GM21367 (cell line): ENCODE measurements around the gene SNX1.
"Not testable (repeated sequence)": the region's sequence is repeated elsewhere in the genome, so short reads cannot be mapped to it uniquely, and the experiment has no call there.

Experiments used
- ATAC-seq: cut with Tn5 transposase; IDR thresholded peaks from one replicate; pipeline ENCODE4 v1.9.1; 2021; ENCODE audit not compliant: unreplicated experiment

The SNX1 gene

DNA sequence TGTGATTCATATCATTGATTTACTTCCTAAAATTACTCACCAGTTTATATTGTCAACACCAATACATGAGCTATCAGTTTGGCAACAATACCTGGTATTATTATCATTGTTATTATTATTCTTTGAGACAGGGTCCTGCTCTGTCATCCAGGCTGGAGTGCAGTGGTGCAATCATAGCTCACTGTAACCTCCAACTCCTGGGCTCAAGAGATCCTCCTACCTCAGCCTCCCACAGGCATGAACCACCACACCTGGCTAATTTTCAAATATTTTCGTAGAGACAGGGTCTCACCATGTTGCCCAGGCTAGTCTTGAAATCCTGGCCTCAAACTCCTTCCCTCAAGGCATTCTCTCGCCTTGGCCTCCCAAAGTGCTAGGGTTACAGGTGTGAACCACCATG lies 22.3 kb upstream of the SNX1 start:
- ATAC-seq, result not testable (repeated sequence)

DNA sequence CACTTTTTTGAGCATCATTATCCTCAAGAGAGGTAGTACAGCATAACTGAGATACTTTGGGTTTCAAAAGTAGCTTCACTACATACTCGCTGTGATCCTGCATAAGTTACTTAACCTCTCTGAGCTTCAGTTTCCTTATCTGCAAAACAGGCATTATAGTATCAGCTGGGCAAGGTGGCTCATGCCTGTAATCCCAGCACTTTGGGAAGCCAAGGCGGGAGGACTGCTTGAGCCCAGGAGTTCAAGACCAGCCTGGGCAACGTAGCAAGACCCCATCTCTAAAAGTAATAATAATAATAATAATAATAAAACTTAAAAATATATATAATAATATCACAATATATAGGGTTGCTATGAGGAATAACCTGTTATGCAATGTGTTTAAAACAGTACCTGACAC lies 13.0 kb upstream of the SNX1 start:
- no peak for ATAC-seq

DNA sequence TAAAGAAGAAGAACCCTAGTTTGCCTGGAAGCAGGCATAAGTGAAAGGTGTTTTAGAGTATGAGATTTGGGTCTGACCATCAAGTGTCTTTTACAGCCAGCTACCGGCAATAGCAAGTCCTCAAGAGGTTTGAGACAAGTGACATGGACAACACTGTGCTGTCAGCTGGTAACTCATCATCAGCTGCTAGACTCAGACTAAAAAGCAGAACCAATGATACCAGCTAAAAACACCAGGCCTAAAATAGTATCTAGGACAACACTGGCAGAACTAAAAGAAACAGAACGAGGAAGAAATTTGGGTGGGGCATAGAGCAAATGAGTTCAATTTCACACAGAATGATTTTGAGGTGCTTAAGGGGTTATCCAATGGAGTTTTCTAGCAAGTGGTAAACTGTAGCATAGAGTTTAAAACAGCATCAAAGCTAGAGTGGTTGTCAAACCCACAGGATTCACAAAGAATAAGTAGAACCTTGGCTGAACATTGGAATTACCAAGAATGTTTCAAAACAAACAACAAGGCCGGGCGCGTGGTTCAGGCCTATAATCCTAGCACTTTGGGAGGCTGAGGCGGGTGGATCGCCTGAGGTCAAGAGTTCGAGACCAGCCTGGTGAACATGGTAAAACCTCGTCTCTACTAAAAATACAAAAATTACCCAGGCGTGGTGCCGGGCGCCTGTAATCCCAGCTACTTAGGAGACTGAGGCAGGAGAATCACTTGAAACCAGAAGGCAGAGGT lies 6.1 kb upstream of the SNX1 start:
- no peak for ATAC-seq

DNA sequence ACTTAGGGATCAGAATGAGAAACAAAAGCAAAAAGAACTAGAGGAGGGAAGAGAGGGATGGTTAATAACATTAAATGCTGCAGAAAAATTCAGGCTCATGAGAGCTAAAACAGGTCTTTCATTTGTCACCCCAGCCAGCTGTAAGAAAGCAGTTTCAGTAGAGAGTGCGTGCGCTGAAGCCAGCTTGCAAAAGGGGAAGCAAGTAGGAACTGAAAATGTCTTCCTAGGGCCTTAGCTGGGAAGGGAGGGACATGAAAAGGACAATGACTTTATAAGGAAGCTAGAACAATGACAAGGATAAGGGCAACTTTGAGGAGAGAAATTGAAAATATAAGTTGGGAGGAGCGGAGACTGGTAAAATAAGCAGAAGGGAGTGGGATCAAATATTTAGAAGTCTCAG lies 5.3 kb upstream of the SNX1 start:
- ATAC-seq, result no peak

DNA sequence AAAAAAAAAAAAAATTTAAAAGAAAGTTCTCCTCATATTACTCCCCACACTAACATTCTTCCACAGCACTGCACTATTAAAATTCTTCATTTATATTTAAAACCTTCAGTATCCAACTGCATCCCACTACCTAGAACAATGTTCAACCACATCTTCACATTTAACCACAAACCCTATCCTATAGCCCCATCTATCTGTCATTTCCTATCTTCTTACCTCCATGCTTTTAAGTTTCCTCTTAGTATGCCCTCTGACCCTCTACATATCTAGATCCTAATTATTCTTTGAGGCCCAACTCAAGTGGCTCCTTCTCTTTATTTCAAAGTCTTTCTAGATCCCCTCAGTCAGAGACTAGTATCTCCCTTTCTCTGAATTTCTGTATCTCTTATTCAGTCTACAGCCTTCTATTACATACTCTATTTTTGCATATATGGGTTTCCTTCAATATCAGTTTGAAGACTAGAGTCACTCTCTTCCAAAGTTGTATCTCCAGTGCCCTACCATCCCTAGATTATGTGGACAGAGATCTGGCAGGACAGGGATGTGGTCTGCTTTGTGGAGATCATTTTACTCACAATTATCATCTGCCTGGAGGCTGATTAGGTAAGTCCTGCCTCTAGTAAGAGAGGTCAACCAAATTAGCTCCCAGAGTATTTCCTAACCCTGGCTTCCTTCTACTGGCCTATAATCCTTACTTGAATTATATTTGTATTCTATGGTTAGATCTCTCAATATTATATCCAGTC lies 3.5 kb upstream of the SNX1 start:
- no peak for ATAC-seq

DNA sequence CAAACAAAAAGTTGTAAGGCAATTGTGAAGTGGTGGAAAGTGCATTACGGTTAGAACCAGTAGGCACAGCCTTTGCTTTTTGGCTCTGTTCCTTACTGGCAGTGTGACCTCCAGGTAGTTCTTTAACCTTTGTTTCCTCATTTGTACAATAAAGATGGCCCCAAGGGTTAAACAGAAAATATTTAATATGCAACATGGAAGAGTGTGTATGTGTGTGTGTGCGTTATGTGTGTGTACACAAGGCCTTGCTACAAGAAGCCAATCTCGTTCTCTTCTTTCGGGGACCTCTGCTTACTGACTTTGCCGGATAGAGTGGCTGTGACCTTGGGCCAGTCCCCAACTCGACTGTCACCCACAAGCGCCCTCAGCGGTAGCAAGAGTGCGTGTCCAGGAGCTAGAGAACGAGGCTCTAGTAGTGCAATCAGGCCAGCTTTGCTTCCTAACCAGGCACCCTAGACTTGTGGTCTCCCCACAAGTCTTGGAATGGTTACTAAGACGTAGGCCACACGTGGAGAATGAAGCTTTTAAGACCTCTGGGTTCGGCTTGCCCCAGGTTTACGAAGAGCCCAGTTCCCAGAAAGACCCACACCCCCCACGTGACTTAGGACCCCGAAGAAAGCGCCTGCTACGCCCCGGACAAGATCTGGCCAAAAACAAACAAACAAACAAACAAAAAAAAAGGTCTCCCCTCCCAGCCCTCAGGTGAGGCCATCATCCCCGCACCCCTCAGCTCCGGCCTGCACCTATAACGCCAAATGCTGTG lies 2.7 kb upstream of the SNX1 start:
- no peak for ATAC-seq

DNA sequence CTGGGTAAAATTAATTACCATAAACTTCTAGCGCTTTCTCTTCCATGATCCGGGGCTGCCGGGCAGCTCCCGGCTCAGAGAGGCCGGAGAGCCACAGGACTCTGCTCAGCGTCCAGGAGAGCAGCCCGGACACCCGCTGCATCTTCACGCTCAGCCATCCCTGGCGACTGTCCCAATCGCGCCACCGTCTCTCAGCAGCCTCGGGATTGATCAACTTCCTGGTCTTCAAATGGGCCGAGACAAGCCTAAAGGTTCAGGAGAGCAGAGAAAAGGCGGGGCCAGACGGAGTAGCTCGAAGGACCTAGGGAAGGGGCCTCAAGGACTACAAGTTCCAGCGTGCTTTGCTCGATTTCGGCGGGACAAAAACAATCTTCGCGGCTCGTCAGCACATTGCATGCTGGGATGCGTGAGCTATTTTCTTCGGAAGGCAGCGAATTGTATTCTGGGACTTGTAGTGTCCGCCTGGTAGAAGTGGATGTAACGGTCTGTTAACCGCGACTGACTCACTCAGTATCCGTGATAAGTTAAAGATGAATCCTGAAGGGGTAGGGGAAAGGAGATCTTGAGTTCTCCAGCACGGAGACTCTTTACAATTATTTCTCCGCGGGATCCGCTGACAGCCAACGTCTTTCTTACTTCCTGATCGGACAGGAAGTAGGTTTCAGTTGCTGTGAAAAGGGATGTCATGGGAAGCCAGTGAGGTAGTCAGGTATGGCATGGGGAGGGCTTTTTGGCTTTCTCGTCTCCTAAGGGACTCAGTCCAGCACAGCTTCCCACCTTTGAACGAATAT lies 2.0 kb upstream of the SNX1 start, which contains the start of gene CIAO2A:
TSS of gene CIAO2A (minus strand) at position 212 of the 791 bp plus-strand sequence. CDS start at position 142, 70 bp downstream.
- ATAC-seq, result peak; percentile 62

DNA sequence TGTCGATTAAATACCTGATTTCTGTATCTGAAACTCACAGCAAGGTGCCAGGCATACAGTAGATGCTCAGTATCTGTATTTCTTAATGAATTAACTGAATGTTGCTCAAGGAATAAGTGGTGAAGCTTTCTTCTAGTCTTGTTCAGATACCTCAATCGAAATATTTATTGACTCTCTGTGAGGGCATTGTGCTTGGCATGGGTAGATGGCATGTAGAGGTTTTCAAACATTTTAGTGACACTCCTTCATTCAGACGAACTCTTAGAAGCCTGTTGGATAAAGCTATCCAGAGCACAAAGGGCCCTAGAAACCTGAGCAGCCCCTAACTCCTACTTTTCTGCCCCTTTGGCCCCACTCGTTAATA lies 369 bp upstream of the SNX1 start:
- no peak for ATAC-seq

DNA sequence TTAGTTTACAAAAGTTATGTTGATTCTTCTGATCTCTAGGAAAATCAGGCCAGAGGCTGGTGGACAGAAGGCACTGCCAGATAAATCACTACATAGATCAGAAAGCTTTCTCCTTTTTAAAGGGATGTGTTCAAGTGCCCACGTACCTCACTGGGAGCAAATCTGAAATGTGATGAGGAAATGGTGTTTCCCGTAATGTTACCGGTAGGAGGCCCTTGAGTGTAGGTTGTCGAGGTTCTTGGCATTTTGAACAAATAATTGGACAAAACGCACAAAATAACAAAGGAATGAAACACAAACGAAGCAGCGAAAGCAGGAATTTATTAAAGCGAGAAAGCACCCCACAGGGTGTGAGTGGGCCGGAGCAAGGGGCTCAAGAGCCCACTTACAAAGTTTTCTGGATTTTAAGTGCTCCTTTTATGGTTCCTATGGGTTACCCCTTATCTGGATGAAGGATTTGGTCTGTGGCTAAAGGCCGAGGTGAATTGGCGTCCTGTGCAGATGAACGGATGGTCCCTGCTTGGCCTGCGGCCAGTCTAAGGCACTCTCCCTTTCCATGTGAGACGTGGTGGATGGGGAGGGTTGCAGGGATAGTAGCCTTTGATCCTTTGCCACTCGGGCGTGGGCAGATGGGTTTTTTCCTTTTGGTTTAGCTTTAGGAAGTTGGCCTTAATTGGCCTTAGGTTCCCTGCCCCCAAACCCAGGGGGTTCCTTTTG lies 1.0 kb downstream of the SNX1 start:
- no peak for ATAC-seq

DNA sequence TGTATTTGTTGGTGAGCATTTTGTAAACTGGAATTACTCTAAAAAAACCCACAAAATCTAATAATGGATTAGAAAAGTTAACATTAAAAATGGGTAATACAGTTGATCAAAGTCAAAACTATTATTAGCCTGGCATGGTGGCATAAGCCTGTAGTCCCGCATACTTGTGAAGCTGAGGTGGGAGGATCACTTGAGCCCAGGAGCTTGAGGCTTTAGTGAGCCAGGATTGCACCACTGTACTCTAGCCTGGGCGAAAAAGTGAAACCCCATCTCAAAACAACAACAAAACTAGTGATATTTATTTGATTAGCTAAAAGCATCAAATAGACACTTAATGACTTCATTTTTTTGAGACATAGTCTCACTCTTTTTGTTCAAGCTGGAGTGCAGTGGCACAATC lies 3.6 kb downstream of the SNX1 start:
- ATAC-seq, result no peak

DNA sequence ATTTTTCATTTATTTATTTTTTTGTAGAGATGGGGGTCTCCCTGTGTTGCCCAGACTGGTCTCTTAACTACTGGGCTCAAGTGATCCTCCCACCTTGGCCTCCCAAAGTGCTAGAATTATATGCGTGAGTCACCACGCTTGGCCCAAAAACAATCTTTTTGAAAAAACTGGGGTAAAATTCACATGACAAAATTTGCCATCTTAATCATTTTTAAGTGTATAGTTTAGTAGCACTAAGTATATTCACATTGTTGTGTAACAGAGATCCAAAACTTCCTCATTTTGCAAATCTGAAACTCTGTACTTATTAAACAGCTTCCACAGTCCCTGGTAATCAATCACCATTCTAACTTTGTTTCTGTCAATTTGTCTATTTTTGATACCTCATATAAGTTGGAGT lies 5.2 kb downstream of the SNX1 start:
- no peak for ATAC-seq

DNA sequence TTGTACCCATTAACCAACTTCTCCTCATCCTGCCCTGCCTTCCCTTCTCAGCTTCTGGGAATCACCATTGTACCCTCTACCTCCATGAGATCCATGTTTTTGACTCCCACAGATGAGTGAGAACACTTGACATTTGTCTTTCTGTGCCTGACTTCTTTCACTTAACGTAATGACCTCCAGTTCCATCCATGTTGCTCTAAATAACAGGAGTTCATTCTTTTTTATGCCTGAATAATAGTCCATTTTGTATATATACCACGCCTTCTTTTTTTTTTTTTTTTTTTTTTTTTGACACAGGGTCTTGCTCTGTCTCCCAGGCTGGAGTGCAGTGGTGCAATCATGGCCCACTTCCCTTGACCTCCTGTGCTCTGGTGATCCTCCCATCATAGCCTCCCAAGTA lies 6.7 kb downstream of the SNX1 start:
- ATAC-seq, result no peak

DNA sequence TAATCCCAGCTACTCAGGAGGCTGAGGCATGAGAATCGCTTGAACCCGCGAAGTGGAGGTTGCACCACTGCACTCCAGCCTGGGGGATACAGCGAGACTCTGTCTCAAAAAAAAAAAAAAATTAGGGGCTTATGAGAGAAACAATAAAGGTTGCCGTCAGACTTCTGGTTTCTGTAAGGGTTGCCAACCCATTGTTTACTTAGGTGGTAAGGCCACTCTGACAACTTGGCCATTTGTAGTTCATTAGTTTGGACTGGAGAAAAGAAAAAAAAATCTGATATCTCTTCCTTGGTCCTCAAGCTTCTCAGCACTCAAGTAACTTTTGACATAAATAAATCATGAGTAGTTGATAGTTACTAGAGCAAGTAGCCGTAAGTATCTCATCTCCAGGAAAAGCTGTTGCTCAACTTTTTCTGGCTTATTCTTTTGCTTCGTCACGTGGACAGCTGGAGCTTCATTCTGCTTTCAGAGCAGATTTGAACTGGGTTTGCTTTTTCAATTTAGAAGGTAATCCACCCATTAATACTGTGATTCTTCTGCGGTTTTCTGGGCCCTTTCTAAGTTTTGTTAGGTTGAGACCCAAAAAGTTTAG lies 9.4 kb downstream of the SNX1 start:
- no peak for ATAC-seq

DNA sequence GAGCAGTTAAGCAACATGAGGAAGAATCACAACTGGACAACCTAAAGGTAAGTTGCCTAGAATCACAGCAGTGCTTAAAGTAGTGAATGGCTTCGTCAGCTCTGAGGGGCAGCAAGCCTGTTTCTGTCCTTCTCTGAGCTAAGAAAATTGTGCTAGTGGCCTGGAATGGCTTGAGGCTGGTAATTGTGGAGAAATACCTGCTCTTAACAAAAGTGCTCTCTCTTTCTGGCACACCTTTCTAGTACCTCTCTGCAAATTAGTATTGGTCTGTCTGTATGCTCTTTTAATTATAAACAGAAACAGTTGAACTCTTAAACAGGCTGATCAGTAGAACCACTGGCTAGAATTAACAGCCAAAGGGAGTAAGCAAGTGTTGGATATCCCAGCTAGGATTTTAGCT lies 11.6 kb downstream of the SNX1 start:
- ATAC-seq, result no peak

DNA sequence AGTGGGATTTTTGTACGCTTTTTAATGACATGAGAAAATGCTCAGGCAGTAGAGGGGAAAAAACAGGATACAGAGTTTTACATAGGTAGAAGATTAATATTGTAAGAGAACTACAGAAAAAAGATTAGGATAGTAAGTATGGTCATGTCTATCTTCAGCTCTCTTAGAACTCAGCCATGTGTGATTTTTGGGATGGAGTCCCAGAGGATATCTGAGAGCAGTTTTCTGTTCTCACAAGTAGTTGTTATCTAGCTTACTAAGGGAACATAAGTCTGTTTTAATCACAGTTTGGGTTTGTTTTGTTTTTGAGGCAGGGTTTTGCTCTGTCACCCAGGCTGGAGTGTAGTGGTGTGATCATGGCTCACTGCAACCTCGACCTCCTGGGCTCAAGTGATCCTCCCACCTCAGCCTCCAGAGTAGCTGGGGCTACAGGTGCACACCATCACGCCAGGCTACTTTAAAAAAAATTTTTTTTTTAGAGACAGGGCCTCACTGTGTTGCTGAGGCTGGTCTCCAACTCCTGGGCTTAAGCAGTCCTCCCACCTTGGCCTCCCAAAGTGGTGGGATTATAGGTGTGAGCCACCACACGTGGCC lies 14.4 kb downstream of the SNX1 start:
- not testable (repeated sequence) for ATAC-seq

DNA sequence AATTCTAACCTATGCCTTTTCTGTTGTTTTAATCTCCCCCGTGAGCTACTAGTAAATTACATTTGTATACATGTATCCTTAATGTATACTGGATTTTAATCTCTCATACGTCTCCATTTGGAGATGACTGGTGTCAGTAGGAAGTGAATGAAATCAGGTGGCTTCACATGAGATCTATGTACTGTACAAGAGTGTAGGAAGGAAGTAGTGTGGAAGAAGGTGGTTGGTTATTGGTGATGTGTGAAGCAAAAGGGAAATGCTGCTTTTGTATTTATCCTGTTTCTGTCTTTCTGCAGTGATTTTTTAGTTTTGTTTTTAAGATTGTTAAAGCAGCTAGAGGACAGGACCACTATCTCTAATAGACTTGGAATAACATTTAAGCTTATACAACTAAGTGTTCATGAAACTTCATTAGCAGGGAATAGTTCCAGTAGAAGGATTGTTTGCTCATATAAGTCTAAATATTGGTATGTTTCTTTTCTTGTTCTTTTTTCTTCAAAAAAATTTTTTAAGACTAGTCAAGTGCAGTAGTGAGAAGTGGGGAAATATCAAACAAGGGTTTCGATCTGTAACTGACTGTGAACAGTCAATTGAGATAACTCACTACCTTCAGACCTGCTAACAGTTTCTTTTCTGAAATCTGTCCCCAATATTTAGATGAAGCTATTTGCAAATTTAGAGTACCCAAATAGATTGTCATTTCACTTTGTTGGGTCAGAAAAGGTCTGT lies 15.3 kb downstream of the SNX1 start:
- no peak for ATAC-seq

DNA sequence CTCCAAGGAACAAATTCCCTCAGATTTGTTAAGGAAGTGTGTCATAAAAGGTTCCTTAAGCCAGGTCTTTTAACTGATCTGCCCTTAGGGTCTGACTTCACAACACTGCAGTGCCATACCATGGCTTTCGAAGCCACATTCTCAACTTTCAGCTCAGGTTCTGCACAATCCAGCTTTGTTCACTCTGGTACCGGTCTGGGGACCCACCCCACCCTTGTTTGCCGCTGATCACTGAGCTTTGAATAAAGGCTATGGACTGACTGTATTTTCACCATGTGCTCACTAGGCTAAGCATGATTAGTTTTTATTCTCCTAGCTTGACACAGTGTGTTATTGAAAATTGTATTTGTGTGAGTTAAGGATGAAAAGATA lies 15.9 kb downstream of the SNX1 start:
- ATAC-seq, result no peak

DNA sequence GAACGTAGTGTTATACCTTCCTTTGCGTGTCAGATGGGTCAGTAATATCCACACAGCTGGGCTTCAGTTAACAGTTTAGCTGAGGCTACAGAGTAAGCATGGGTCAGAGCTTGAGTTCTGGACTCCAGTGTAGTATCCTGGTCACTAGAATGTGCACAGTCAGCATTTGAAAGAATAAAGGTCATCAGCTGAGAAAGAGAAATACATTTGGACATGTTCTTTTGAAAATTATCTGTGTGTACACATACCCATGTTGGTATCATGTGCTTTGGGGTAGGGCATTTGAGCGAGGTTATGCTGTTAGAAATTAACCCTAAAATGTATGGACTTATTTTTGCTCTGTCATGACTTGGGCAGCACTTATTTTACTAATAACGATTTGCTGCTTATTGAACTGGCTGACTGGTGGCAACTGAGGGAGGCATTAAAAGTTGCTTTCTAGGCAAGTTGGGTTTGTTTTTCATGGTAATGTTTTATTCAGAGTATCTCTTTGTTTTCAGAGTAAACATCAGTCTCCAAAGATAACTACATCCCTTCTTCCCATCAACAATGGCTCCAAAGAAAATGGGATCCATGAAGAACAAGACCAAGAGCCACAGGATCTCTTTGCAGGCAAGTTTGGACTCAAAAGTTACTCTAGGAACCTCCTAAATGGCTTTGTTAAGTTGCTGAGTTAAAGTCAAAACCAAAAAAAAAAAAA lies 16.4 kb downstream of the SNX1 start:
- ATAC-seq, result no peak
